Embryonic facial prominence (tissue), 1 donor: Measurements from ENCODE around the gene ADAMTSL3.

Experiments used
- DNase-seq: peaks from one replicate; pipeline ENCODE4 v3.0.0-alpha.2; 2016; ENCODE audit errors: extremely low spot score

ADAMTSL3 gene

GRCh38 chr15:83837945-83838571 lies 184.1 kb downstream of the ADAMTSL3 start:
- DNase-seq: no peak

GRCh38 chr15:83838763-83839162 lies 184.8 kb downstream of the ADAMTSL3 start:
- no peak for DNase-seq

- DNase-seq: no peak
Observed at GRCh38 chr15:83842281-83842680, 188.4 kb downstream of the ADAMTSL3 start.

- no peak for DNase-seq
Observed at GRCh38 chr15:83843471-83843871, 189.5 kb downstream of the ADAMTSL3 start.

GRCh38 chr15:83844742-83845141 lies 190.8 kb downstream of the ADAMTSL3 start:
- no peak for DNase-seq

- DNase-seq: no peak
Observed at GRCh38 chr15:83845230-83845629, 191.3 kb downstream of the ADAMTSL3 start.

- no peak for DNase-seq
Observed at GRCh38 chr15:83846847-83847246, 192.9 kb downstream of the ADAMTSL3 start.

GRCh38 chr15:83848315-83849050 lies 194.6 kb downstream of the ADAMTSL3 start:
- DNase-seq: no peak

- no peak for DNase-seq
Observed at GRCh38 chr15:83850015-83850414, 196.1 kb downstream of the ADAMTSL3 start.

- DNase-seq: no peak
Observed at GRCh38 chr15:83850501-83851245, 196.8 kb downstream of the ADAMTSL3 start.

- DNase-seq: no peak
Observed at GRCh38 chr15:83853232-83853631, 199.3 kb downstream of the ADAMTSL3 start.

- no peak for DNase-seq
Observed at GRCh38 chr15:83854321-83854720, 200.4 kb downstream of the ADAMTSL3 start.

GRCh38 chr15:83854950-83855707 lies 201.2 kb downstream of the ADAMTSL3 start:
- no peak for DNase-seq

GRCh38 chr15:83855956-83856355 lies 202.0 kb downstream of the ADAMTSL3 start:
- DNase-seq: no peak

- DNase-seq: no peak
Observed at GRCh38 chr15:83858820-83859505, 205.0 kb downstream of the ADAMTSL3 start.

GRCh38 chr15:83866692-83867091 lies 212.8 kb downstream of the ADAMTSL3 start:
- no peak for DNase-seq

GRCh38 chr15:83869341-83869740 lies 215.4 kb downstream of the ADAMTSL3 start:
- DNase-seq: no peak

- DNase-seq: no peak
Observed at GRCh38 chr15:83871808-83872559, 218.1 kb downstream of the ADAMTSL3 start.

GRCh38 chr15:83873966-83874365 lies 220.0 kb downstream of the ADAMTSL3 start:
- DNase-seq: no peak

GRCh38 chr15:83880529-83880928 lies 226.6 kb downstream of the ADAMTSL3 start:
- no peak for DNase-seq

- DNase-seq: no peak
Observed at GRCh38 chr15:83881156-83881555, 227.2 kb downstream of the ADAMTSL3 start.
